ENCODE data around the gene DPY30. TPM values are rescaled to one million over a fixed set of nuclear protein-coding genes. Genes with fewer than 3 reads are reported as not detected.
"Not testable (repeated sequence)": the region's sequence is repeated elsewhere in the genome, so short reads cannot be mapped to it uniquely, and the experiment has no call there.

DPY30 gene
- total and polyA plus RNA-seq, 2 experiments from 2014 or later: 56.2 to 143 TPM

GRCh38 chr2:32063310-32064020, 23.9 kb upstream of the DPY30 start, which contains the start of gene SPAST:
SPAST (plus strand) TSS chr2:32063556; CDS start chr2:32063832, 276 bp downstream.
- peak; percentile 97 to 98 for DNase-seq (ENCODE audit: low read depth in 1 of 2, low spot score in 1 of 2)
- peak within 1 kb of the TSS; percentile 90 for H3K27ac ChIP-seq

GRCh38 chr2:32061973-32062861, 22.6 kb upstream of the DPY30 start:
- Histone ChIP-seq H3K27ac (no peak overlapping the region), H3K4me3 (peak overlapping the region; percentile 90), H3K27me3 (no peaks in the 10 kb centered on the region), H3K9me3 (ENCODE audit: low read depth) (no peaks in the 10 kb centered on the region), H3K36me3 (no peaks in the 10 kb centered on the region), H3K4me1 (ENCODE audit: low read depth) (peaks cover 5% of the 10 kb centered on the region)
- peak; percentile 20 to 83 for DNase-seq (ENCODE audit: low read depth in 1 of 2, low spot score in 1 of 2)
- no peak for TF ChIP-seq CTCF (IDR thresholded peaks at IDR 0.05; ENCODE audit: low read depth, low read length)

More at GRCh38 chr2:32063310-32064020, 23.9 kb upstream of the DPY30 start, which contains the start of gene SPAST:
- Histone ChIP-seq H3K4me3 (peak within 1 kb of the TSS; percentile 90), H3K27me3 (no peaks in the 10 kb centered on the region), H3K4me1 (ENCODE audit: low read depth) (peaks cover 5% of the 10 kb centered on the region), H3K9me3 (ENCODE audit: low read depth) (no peaks in the 10 kb centered on the region), H3K36me3 (no peaks in the 10 kb centered on the region)
- peak; percentile 41 for TF ChIP-seq CTCF (IDR thresholded peaks at IDR 0.05; ENCODE audit: low read depth, low read length)

GRCh38 chr2:32061430-32061829, 21.8 kb upstream of the DPY30 start:
- DNase-seq (ENCODE audit: low read depth in 1 of 2, low spot score in 1 of 2): no peak
- Histone ChIP-seq H3K9me3 (ENCODE audit: low read depth) (no peaks in the 10 kb centered on the region), H3K4me3 (no peak overlapping the region), H3K36me3 (no peaks in the 10 kb centered on the region), H3K27me3 (no peaks in the 10 kb centered on the region), H3K4me1 (ENCODE audit: low read depth) (peaks cover 5% of the 10 kb centered on the region), H3K27ac (no peak overlapping the region)
- no peak for TF ChIP-seq CTCF (IDR thresholded peaks at IDR 0.05; ENCODE audit: low read depth, low read length)

GRCh38 chr2:32060266-32060665, 20.7 kb upstream of the DPY30 start:
- Histone ChIP-seq H3K27me3 (no peaks in the 10 kb centered on the region), H3K4me1 (ENCODE audit: low read depth) (peaks cover under 1% of the 10 kb centered on the region), H3K36me3 (no peaks in the 10 kb centered on the region), H3K4me3 (no peak overlapping the region), H3K9me3 (ENCODE audit: low read depth) (no peaks in the 10 kb centered on the region), H3K27ac (no peak overlapping the region)
- no peak for DNase-seq (ENCODE audit: low read depth in 1 of 2, low spot score in 1 of 2)
- no peak for TF ChIP-seq CTCF (IDR thresholded peaks at IDR 0.05; ENCODE audit: low read depth, low read length)

GRCh38 chr2:32058130-32058529, 18.5 kb upstream of the DPY30 start:
- Histone ChIP-seq H3K27me3 (no peaks in the 10 kb centered on the region), H3K4me1 (ENCODE audit: low read depth) (no peaks in the 10 kb centered on the region), H3K27ac (no peak overlapping the region), H3K9me3 (ENCODE audit: low read depth) (no peaks in the 10 kb centered on the region), H3K36me3 (no peaks in the 10 kb centered on the region), H3K4me3 (no peak overlapping the region)
- peak in 1 of 2 donors; percentile 6 for DNase-seq (ENCODE audit: low read depth in 1 of 2, low spot score in 1 of 2)
- TF ChIP-seq CTCF (IDR thresholded peaks at IDR 0.05; ENCODE audit: low read depth, low read length): no peak

- DNase-seq (ENCODE audit: low read depth in 1 of 2, low spot score in 1 of 2); H3K27me3 ChIP-seq; H3K36me3 ChIP-seq; H3K27ac ChIP-seq; H3K9me3 ChIP-seq (ENCODE audit: low read depth); H3K4me3 ChIP-seq; H3K4me1 ChIP-seq (ENCODE audit: low read depth): not testable (repeated sequence)
Measured at GRCh38 chr2:32054583-32054982, 15.0 kb upstream of the DPY30 start.
